HepG2 (cell line): Measurements from ENCODE around the gene NUBPL. TPM values are rescaled to one million over a fixed set of nuclear protein-coding genes. Genes with fewer than 3 reads are reported as not detected.

ENCODE experiments used
- NFIC ChIP-seq: IDR thresholded peaks from 2 replicates; pipeline ENCODE4 v1.6.1; 2012; ENCODE audit warnings: mild to moderate bottlenecking, low read length, inconsistent platforms
- NR2F6 ChIP-seq, 2 experiments: IDR thresholded peaks; 2 replicates each; pipeline ENCODE4 v1.6.1; 2016; ENCODE audit warnings: antibody characterized with exemption in 1 of 2, mild to moderate bottlenecking in 1 of 2
- PHB2 ChIP-seq: fragments of 450-650 bp; IDR thresholded peaks from 2 replicates; pipeline ENCODE4 v1.6.1; 2018; ENCODE audit not compliant: partially characterized antibody
- PHF20 ChIP-seq: sonication (generic); formaldehyde crosslinking; IDR thresholded peaks from 2 replicates; pipeline ENCODE4 v1.5.0; 2020; ENCODE audit warnings: mild to moderate bottlenecking, missing genetic modification reagents
- SIX1 ChIP-seq: sonication (generic); formaldehyde crosslinking; IDR thresholded peaks from 2 replicates; pipeline ENCODE4 v1.4.0; 2020; ENCODE audit warnings: missing genetic modification reagents, borderline replicate concordance
- TBL1XR1 ChIP-seq: fragments of 150-350 bp; IDR thresholded peaks from 2 replicates; pipeline ENCODE4 v1.6.1; 2014; ENCODE audit warnings: borderline replicate concordance, low read length; ENCODE audit not compliant: partially characterized antibody
- ZGPAT ChIP-seq: IDR thresholded peaks from 2 replicates; pipeline ENCODE4 v1.6.1; 2016; ENCODE audit warnings: mild to moderate bottlenecking
- ZNF616 ChIP-seq: sonication (generic); formaldehyde crosslinking; IDR thresholded peaks from 2 replicates; pipeline ENCODE4 v1.5.0; 2020; ENCODE audit warnings: low read depth, mild to moderate bottlenecking, missing genetic modification reagents
- ZNF652 ChIP-seq: IDR thresholded peaks from 2 replicates; pipeline ENCODE4 v1.6.1; 2016; ENCODE audit warnings: low read depth, borderline replicate concordance
- ZNF687 ChIP-seq: sonication (generic); formaldehyde crosslinking; IDR thresholded peaks from 2 replicates; pipeline ENCODE4 v1.5.1; 2020; ENCODE audit warnings: mild to moderate bottlenecking, missing genetic modification reagents, moderate library complexity
- ZNF720 ChIP-seq: sonication (generic); formaldehyde crosslinking; IDR thresholded peaks from 2 replicates; pipeline ENCODE4 v1.4.0; 2020; ENCODE audit warnings: missing genetic modification reagents
- ZNF782 ChIP-seq: sonication (generic); formaldehyde crosslinking; IDR thresholded peaks from 2 replicates; pipeline ENCODE4 v1.4.0; 2020; ENCODE audit warnings: missing genetic modification reagents, mild to moderate bottlenecking, borderline replicate concordance
- polyA plus RNA-seq, 8 experiments: library from polyadenylated mRNA; depleted of rRNA in 3 of 8; stranded (reverse) in 7 of 8; unstranded in 1 of 8; fragments of >200 nt; fragmentation: Illumina TruSeq in 4 of 8; extraction: Trizol in 4 of 8; gene quantifications; 2 replicates each; pipeline versions ENCODE4 v1.2.1 to v1.2.3, GENCODE V29; 2011 to 2016; ENCODE audit warnings: low read depth in 4 of 8, missing spikeins in 1 of 8, mixed read lengths in 1 of 8; ENCODE audit not compliant: insufficient read depth in 1 of 8
- total RNA-seq, 5 experiments: library from RNA; depleted of rRNA; stranded (reverse); fragments of >200 nt; fragmentation: Illumina TruSeq; extraction: Trizol; gene quantifications; 2 replicates each; pipeline ENCODE4 v1.2.3, GENCODE V29; 2016; ENCODE audit warnings: low read depth in 1 of 5
- TF ChIP-seq, protein P1 (sequence below), 2 experiments: fragments of 450-650 bp in 1 of 2; sonication (generic) in 1 of 2; formaldehyde crosslinking in 1 of 2; IDR thresholded peaks; 2 replicates each; pipeline versions ENCODE4 v1.6.1 to v1.8.0; 2016 to 2022; ENCODE audit warnings: antibody characterized with exemption in 1 of 2, mild to moderate bottlenecking in 1 of 2, missing genetic modification reagents in 1 of 2

The NUBPL gene
- total and polyA plus RNA-seq, 2 of the 13 experiments (the other 11 are each of a cell fraction or from before 2014, with no cell fraction given), result 21.3 to 44.1 TPM

- TF ChIP-seq, protein P1, sequence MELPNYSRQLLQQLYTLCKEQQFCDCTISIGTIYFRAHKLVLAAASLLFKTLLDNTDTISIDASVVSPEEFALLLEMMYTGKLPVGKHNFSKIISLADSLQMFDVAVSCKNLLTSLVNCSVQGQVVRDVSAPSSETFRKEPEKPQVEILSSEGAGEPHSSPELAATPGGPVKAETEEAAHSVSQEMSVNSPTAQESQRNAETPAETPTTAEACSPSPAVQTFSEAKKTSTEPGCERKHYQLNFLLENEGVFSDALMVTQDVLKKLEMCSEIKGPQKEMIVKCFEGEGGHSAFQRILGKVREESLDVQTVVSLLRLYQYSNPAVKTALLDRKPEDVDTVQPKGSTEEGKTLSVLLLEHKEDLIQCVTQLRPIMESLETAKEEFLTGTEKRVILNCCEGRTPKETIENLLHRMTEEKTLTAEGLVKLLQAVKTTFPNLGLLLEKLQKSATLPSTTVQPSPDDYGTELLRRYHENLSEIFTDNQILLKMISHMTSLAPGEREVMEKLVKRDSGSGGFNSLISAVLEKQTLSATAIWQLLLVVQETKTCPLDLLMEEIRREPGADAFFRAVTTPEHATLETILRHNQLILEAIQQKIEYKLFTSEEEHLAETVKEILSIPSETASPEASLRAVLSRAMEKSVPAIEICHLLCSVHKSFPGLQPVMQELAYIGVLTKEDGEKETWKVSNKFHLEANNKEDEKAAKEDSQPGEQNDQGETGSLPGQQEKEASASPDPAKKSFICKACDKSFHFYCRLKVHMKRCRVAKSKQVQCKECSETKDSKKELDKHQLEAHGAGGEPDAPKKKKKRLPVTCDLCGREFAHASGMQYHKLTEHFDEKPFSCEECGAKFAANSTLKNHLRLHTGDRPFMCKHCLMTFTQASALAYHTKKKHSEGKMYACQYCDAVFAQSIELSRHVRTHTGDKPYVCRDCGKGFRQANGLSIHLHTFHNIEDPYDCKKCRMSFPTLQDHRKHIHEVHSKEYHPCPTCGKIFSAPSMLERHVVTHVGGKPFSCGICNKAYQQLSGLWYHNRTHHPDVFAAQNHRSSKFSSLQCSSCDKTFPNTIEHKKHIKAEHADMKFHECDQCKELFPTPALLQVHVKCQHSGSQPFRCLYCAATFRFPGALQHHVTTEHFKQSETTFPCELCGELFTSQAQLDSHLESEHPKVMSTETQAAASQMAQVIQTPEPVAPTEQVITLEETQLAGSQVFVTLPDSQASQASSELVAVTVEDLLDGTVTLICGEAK (IDR thresholded peaks at IDR 0.05), result no peak
- TF ChIP-seq, protein P1 (CRISPR knock-in tag; IDR thresholded peaks at IDR 0.05), result no peak; the same call in 1 of the 2 replicates
- TF ChIP-seq PHF20 (CRISPR knock-in tag) (no peak), ZNF720 (CRISPR knock-in tag) (no peak), NR2F6 (IDR thresholded peaks at IDR 0.05) (peak; percentile 93), NR2F6 (CRISPR knock-in tag; IDR thresholded peaks at IDR 0.05) (peak; percentile 93), TBL1XR1 (no peak), ZGPAT (CRISPR knock-in tag) (peak; percentile 85), ZNF782 (CRISPR knock-in tag) (no peak), PHB2 (no peak), ZNF652 (CRISPR knock-in tag) (peak; percentile 64; the same call in 1 of the 2 replicates), NFIC (peak; percentile 52; the same call in 1 of the 2 replicates), SIX1 (CRISPR knock-in tag) (no peak), ZNF687 (CRISPR knock-in tag) (no peak), ZNF616 (CRISPR knock-in tag) (no peak)
Measured at GRCh38 chr14:31855262-31855661, 294.1 kb downstream of the NUBPL start (continued).
